ACC112 (cell line): ENCODE data around the gene ANKRD18A.

Experiments used
- H2AFZ ChIP-seq: fragments of 200-600 bp; sonication (generic); one replicate; pipeline ENCODE4 v1.6.0; 2017; ENCODE audit warnings: antibody characterized with exemption, low read length; ENCODE audit not compliant: unreplicated experiment
- H3K27ac ChIP-seq: fragments of 200-600 bp; sonication (generic); 2 replicates; pipeline ENCODE4 v1.5.1; 2014; ENCODE audit warnings: low read depth, mild to moderate bottlenecking, antibody characterized with exemption, low read length, moderate library complexity
- H3K27me3 ChIP-seq: fragments of 200-600 bp; sonication (generic); 2 replicates; pipeline ENCODE4 v1.6.1; 2014; ENCODE audit warnings: mild to moderate bottlenecking, antibody characterized with exemption, low read length, moderate library complexity, mixed read lengths; ENCODE audit not compliant: insufficient read depth
- H3K36me3 ChIP-seq: fragments of 200-600 bp; sonication (generic); 2 replicates; pipeline ENCODE4 v1.6.1; 2016; ENCODE audit warnings: mild to moderate bottlenecking, antibody characterized with exemption, low read length, moderate library complexity, mixed read lengths; ENCODE audit not compliant: insufficient read depth
- H3K4me1 ChIP-seq: fragments of 200-600 bp; sonication (generic); one replicate; pipeline ENCODE4 v1.6.1; 2016; ENCODE audit warnings: low read length, mixed read lengths; ENCODE audit not compliant: insufficient read depth, unreplicated experiment, control insufficient read depth
- H3K4me3 ChIP-seq: fragments of 200-600 bp; sonication (generic); 2 replicates; pipeline ENCODE4 v1.5.1; 2014; ENCODE audit warnings: mild to moderate bottlenecking, low read depth, low read length
- H3K79me2 ChIP-seq: fragments of 200-600 bp; sonication (generic); one replicate; pipeline ENCODE4 v1.6.0; 2016; ENCODE audit warnings: low read length; ENCODE audit not compliant: control insufficient read depth, unreplicated experiment, insufficient read depth

The ANKRD18A gene

GRCh38 chr9:38649731-38650363, 29.5 kb upstream of the ANKRD18A start:
- Histone ChIP-seq H3K4me3 (no peak overlapping the region), H3K27ac (no peak overlapping the region), H3K79me2 (no peaks in the 10 kb centered on the region), H3K36me3 (no peaks in the 10 kb centered on the region), H3K27me3 (peaks cover 11% of the 10 kb centered on the region; the same call in 1 of the 2 replicates), H3K4me1 (no peaks in the 10 kb centered on the region), H2AFZ (no peak overlapping the region)

- Histone ChIP-seq H3K27ac (no peak overlapping the region), H2AFZ (no peak overlapping the region), H3K4me3 (no peak overlapping the region), H3K4me1 (no peaks in the 10 kb centered on the region), H3K27me3 (no peaks in the 10 kb centered on the region), H3K36me3 (no peaks in the 10 kb centered on the region), H3K79me2 (no peaks in the 10 kb centered on the region)
These were observed 24.2 kb upstream of the ANKRD18A start for GRCh38 chr9:38644601-38645000.

GRCh38 chr9:38643815-38644173, 23.4 kb upstream of the ANKRD18A start:
- H3K79me2 ChIP-seq, result no peaks in the 10 kb centered on the region
- H3K4me1 ChIP-seq, result no peaks in the 10 kb centered on the region
- no peak overlapping the region for H3K4me3 ChIP-seq
- H3K36me3 ChIP-seq, result no peaks in the 10 kb centered on the region
- H3K27ac ChIP-seq, result no peak overlapping the region
- H2AFZ ChIP-seq, result no peak overlapping the region
- H3K27me3 ChIP-seq, result no peaks in the 10 kb centered on the region

GRCh38 chr9:38642951-38643814, 22.8 kb upstream of the ANKRD18A start:
- Histone ChIP-seq H3K36me3 (no peaks in the 10 kb centered on the region), H3K4me1 (no peaks in the 10 kb centered on the region), H3K27ac (no peak overlapping the region), H3K4me3 (no peak overlapping the region), H3K79me2 (no peaks in the 10 kb centered on the region), H3K27me3 (no peaks in the 10 kb centered on the region), H2AFZ (no peak overlapping the region)

GRCh38 chr9:38641985-38642864, 21.8 kb upstream of the ANKRD18A start:
- no peak overlapping the region for H3K27ac ChIP-seq
- H3K4me1 ChIP-seq, result no peaks in the 10 kb centered on the region
- H3K36me3 ChIP-seq, result no peaks in the 10 kb centered on the region
- no peaks in the 10 kb centered on the region for H3K27me3 ChIP-seq
- H3K4me3 ChIP-seq, result no peak overlapping the region
- no peak overlapping the region for H2AFZ ChIP-seq
- no peaks in the 10 kb centered on the region for H3K79me2 ChIP-seq

GRCh38 chr9:38641142-38641541, 20.7 kb upstream of the ANKRD18A start:
- H2AFZ ChIP-seq, result no peak overlapping the region
- no peaks in the 10 kb centered on the region for H3K36me3 ChIP-seq
- no peak overlapping the region for H3K27ac ChIP-seq
- no peak overlapping the region for H3K4me3 ChIP-seq
- H3K4me1 ChIP-seq, result no peaks in the 10 kb centered on the region
- H3K79me2 ChIP-seq, result no peaks in the 10 kb centered on the region
- no peaks in the 10 kb centered on the region for H3K27me3 ChIP-seq

- Histone ChIP-seq H3K36me3 (no peaks in the 10 kb centered on the region), H3K4me3 (no peak overlapping the region), H3K4me1 (no peaks in the 10 kb centered on the region), H3K27me3 (no peaks in the 10 kb centered on the region), H3K27ac (no peak overlapping the region), H3K79me2 (no peaks in the 10 kb centered on the region), H2AFZ (no peak overlapping the region)
These were observed 19.2 kb upstream of the ANKRD18A start for GRCh38 chr9:38639577-38639940.

- H2AFZ ChIP-seq, result no peak overlapping the region
- H3K4me1 ChIP-seq, result no peaks in the 10 kb centered on the region
- H3K36me3 ChIP-seq, result no peaks in the 10 kb centered on the region
- H3K79me2 ChIP-seq, result no peaks in the 10 kb centered on the region
- H3K27me3 ChIP-seq, result no peaks in the 10 kb centered on the region
- no peak overlapping the region for H3K4me3 ChIP-seq
- no peak overlapping the region for H3K27ac ChIP-seq
These were observed 18.6 kb upstream of the ANKRD18A start for GRCh38 chr9:38638881-38639576.

GRCh38 chr9:38634315-38634714, 13.9 kb upstream of the ANKRD18A start:
- Histone ChIP-seq H3K4me3 (no peak overlapping the region), H3K4me1 (no peaks in the 10 kb centered on the region), H3K27ac (no peak overlapping the region), H3K79me2 (no peaks in the 10 kb centered on the region), H3K36me3 (no peaks in the 10 kb centered on the region), H3K27me3 (no peaks in the 10 kb centered on the region), H2AFZ (no peak overlapping the region)

- Histone ChIP-seq H3K27ac (no peak overlapping the region), H2AFZ (no peak overlapping the region), H3K36me3 (no peaks in the 10 kb centered on the region), H3K4me1 (no peaks in the 10 kb centered on the region), H3K79me2 (no peaks in the 10 kb centered on the region), H3K4me3 (no peak overlapping the region), H3K27me3 (0 out of 2 replicates have a peak, but pooled peaks cover under 1% of the 10 kb centered on the region)
These were observed 9.1 kb upstream of the ANKRD18A start for GRCh38 chr9:38629511-38629910.
